GM21526 (cell line): ENCODE measurements around the gene ARHGEF6.

Experiments used
- ATAC-seq: cut with Tn5 transposase; IDR thresholded peaks from one replicate; pipeline ENCODE4 v1.9.1; 2021; ENCODE audit warnings: moderate library complexity; ENCODE audit not compliant: unreplicated experiment, low FRiP score

Gene ARHGEF6

GRCh38 chrX:136752346-136752745, 28.4 kb downstream of the ARHGEF6 start:
- ATAC-seq = no peak

GRCh38 chrX:136750364-136750763, 30.4 kb downstream of the ARHGEF6 start:
- no peak for ATAC-seq

- peak; percentile 67 for ATAC-seq
Observed at GRCh38 chrX:136747003-136747986, 33.4 kb downstream of the ARHGEF6 start.

- ATAC-seq = no peak
Observed at GRCh38 chrX:136745215-136746173, 35.2 kb downstream of the ARHGEF6 start.

GRCh38 chrX:136742721-136743379, 37.9 kb downstream of the ARHGEF6 start:
- ATAC-seq = no peak

- ATAC-seq = no peak
Observed at GRCh38 chrX:136738049-136738729, 42.5 kb downstream of the ARHGEF6 start.

GRCh38 chrX:136736690-136737089, 44.0 kb downstream of the ARHGEF6 start:
- ATAC-seq = no peak

- ATAC-seq = no peak
Observed at GRCh38 chrX:136735601-136736000, 45.1 kb downstream of the ARHGEF6 start.

- ATAC-seq = no peak
Observed at GRCh38 chrX:136733613-136734012, 47.1 kb downstream of the ARHGEF6 start.

GRCh38 chrX:136731798-136732197, 48.9 kb downstream of the ARHGEF6 start:
- no peak for ATAC-seq

GRCh38 chrX:136731207-136731782, 49.4 kb downstream of the ARHGEF6 start:
- no peak for ATAC-seq

- no peak for ATAC-seq
Observed at GRCh38 chrX:136728393-136728792, 52.3 kb downstream of the ARHGEF6 start.

GRCh38 chrX:136725441-136726104, 55.2 kb downstream of the ARHGEF6 start:
- ATAC-seq = no peak

GRCh38 chrX:136718091-136718490, 62.6 kb downstream of the ARHGEF6 start:
- no peak for ATAC-seq

GRCh38 chrX:136714626-136715599, 65.8 kb downstream of the ARHGEF6 start:
- ATAC-seq = peak; percentile 88

GRCh38 chrX:136712650-136713310, 68.0 kb downstream of the ARHGEF6 start:
- no peak for ATAC-seq

- ATAC-seq = no peak
Observed at GRCh38 chrX:136711147-136711546, 69.6 kb downstream of the ARHGEF6 start.
